Measurements from ENCODE around the gene ROR2.
"Not testable (repeated sequence)": the region's sequence is repeated elsewhere in the genome, so short reads cannot be mapped to it uniquely, and the experiment has no call there.

The ROR2 gene

GRCh38 chr9:91949946-91950664 is at the start of gene ROR2:
Gene ROR2, minus strand, starts transcription at chr9:91950228.
- DNase-seq (ENCODE audit: low read depth): no peak

DNA sequence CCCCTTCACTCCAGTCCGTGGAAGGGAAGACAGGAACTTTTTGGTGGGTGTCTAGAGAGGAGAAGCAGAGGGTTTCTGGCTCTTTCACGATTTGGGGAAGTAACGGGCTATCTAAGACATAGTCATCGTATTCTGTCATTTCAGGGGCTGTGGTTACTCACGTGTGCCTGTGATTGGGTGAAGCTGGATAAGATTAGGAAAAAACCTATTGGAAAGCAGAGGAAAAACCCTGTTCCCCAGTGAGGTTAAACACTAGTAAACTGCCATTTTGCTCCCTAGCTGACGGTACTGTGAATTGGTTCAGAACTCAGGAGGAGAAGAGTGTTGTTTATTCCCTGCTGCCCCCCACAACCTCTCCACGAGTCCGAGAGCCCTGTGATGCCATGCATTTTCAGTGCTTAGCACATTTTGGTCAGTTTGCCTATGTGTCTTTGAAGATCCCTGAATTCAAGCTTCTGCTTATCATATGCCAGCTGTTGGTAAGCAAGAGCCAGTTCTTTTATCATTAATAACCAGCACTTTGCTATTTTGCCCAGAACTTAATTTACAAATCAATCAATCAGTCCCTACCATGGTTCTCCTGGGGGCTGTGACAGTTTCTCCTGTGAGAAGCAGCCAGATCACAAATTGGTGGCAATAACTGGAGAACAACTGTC is 45.1 kb upstream of the ROR2 start:
- DNase-seq (ENCODE audit: low read depth): no peak

- no peak for DNase-seq (ENCODE audit: low read depth)
These were observed 44.4 kb upstream of the ROR2 start for GRCh38 chr9:91994422-91994821.

DNA sequence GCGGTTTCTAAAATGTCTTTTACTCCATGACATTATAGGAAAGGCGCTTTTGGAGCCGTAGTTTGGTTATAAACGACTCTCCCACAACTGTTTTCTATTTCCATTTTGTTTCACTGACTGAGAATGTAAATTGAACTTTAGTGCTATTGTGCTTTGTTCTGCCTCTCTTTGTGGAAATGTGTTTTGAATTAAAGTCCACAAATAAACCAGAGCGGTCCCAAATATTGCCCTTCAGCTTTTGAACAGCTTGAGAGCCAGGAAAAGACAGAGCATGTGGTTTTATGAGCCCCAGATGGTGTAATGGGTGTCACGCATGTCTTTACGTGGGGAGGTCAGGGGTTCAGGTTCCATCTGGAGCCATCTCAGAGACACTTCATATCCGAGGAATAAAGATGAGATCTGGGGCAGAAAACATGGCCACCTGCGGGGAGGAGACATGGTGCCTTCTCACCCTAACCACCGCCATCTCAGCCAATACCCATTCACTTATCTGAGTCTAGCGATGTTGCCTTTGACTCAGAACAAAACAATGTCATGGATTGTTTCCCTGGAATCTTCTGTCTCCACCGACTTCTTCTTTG is 42.5 kb upstream of the ROR2 start:
- DNase-seq (ENCODE audit: low read depth): peak; percentile 95

DNA sequence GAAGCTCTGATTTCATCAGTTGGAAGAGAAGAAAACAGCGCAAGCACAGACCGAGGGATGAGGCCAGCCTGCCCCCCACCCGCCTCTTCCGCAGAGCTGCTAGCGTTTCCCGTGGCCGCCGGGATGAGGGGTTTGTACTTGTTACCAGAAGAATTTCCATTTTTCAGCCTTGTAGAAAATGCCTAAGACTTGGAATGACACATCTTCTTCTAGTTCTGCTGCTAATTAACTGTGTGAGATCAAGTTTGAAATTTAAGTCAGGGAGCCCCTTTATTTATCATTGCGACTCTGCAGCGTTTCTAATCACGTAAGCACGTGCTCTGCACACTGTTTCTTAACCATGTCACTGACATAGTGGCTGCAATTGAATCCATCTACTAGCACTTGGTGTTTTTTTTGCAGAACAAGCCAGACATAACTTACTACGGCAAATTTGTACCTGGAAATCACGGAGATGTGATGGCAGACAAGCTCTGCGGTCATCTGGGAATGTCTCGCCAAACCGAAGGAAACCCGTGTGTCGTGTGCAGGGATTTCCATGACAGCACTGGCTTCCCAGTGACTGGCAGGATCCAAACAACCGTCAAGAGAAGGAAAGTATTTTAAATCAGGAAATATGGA is 41.8 kb upstream of the ROR2 start:
- no peak for DNase-seq (ENCODE audit: low read depth)

GRCh38 chr9:91986248-91986647 is 36.2 kb upstream of the ROR2 start:
- DNase-seq (ENCODE audit: low read depth): no peak

GRCh38 chr9:91985692-91986091 is 35.7 kb upstream of the ROR2 start:
- no peak for DNase-seq (ENCODE audit: low read depth)

DNA sequence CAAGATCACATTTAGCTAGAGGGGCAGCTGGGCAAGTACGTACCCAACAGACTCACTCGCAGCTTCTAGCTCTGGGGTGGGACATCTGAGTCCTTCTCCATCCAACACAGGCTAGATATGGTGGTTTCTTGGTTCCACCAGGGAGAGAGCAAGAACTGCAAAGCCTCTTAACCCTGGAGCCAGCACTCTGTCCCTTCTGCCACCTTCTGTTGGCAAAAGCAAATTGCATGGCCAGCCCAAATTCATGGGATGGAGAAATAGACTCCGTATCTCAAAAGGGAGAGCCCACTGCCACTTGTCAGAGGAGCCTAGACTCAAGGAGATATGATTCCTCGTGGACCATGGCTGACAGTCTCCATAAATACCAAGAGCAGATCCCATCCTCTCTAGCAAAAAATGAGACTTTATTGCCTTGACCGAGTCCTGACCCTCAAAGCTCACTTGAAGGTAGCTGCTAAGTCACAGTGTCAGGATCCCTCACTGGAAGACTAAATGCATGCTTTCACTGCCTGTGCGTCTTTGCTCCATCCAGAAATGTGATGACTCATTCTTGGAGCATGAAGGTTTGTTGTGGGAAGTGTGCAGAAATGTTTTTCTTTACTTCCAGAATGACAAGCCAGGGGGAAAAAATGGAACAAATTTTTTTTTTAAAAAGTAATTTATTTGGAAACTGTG is 28.8 kb upstream of the ROR2 start:
- DNase-seq (ENCODE audit: low read depth): peak; percentile 78

- not testable (repeated sequence) for DNase-seq (ENCODE audit: low read depth)
These were observed 25.2 kb upstream of the ROR2 start for GRCh38 chr9:91975254-91975653.

GRCh38 chr9:91972711-91973110 is 22.7 kb upstream of the ROR2 start:
- no peak for DNase-seq (ENCODE audit: low read depth)

GRCh38 chr9:91972076-91972626 is 22.1 kb upstream of the ROR2 start:
- no peak for DNase-seq (ENCODE audit: low read depth)

DNA sequence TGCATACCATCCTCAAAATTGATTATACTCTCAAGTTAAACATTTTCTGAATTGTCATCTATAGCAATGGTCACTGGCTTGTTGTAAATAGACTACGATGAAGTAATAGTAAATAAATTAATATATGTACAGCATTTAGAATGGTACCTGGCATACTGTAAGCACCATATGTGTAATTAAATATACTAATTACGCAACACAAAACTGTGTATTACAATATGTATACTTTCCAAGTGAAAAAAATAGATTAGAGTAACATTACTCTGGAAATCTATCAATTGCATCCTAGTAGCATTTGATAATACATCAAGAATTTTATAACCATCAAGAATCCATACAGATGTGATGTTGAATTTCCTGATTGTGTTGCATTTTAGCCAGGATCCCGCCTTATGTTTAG is 17.2 kb upstream of the ROR2 start:
- no peak for DNase-seq (ENCODE audit: low read depth)

DNA sequence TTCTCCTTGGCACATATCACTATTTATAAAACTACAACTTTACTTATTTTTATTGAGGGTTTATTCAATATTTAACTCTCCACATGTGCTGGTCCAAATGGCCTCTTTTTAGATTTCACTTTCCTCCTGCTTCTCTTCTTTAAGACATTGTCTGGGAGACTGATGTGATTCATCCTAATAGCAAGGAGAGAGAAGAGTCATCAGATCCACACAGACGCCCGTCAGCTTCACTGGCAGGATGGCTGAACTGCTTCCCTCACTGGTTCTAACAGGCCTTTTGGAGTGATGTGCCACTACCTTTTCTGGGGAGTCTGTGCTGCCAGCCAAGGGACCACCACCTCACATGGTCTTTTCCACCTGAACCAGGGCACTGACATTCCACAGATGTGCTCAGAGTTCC is 16.5 kb upstream of the ROR2 start:
- DNase-seq (ENCODE audit: low read depth): no peak

DNA sequence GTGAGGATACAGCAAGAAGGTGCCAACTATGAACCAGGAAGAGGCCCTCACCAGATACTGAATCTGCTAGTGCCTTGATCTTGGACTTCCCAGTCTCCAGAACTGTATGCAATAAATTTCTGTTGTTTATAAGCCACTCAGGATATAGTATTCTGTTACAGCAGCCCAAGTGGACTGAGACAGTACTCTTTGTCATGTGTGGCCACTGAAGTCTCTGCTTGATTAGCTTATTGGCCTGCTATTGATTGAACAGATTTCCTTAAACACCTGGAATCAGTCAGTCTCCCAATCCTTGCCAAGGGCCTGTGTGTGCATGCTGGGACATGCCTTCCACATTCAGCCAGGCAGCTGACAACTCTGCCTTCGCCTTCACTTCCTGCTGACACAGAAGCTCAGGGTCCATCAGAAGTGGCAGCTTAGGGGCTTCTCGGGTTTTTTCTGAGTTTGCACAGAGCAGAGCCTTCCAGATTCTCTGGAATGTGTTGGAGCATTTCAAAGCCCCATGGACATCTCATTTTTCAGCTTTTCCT is 13.7 kb upstream of the ROR2 start:
- DNase-seq (ENCODE audit: low read depth): no peak

- no peak for DNase-seq (ENCODE audit: low read depth)
These were observed 10.3 kb upstream of the ROR2 start for GRCh38 chr9:91960367-91960766.

GRCh38 chr9:91958174-91958573 is 8.1 kb upstream of the ROR2 start:
- DNase-seq (ENCODE audit: low read depth): no peak

GRCh38 chr9:91954841-91955471 is 4.9 kb upstream of the ROR2 start:
- DNase-seq (ENCODE audit: low read depth): peak; percentile 59

DNA sequence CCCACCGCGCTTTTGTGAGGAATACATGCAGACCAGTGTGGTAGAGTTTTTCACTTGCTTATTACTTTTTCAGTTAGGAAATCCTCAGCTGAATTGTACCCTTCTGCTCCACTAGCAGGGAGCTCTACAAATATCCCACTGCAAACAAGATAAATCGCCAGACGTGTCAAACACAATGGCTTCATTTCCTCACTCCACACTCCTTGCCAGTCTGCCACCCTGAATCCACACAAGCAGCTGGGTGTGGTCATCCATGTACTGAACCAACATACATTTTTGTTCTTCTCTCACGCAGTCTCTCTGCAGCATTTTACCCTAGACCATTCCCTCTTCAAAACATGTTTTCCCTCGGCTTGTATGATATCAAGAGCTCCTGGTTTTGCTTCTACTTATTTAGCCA is 3.7 kb upstream of the ROR2 start:
- DNase-seq (ENCODE audit: low read depth): no peak

- DNase-seq (ENCODE audit: low read depth): no peak
These were observed 2.0 kb upstream of the ROR2 start for GRCh38 chr9:91951944-91952520.

GRCh38 chr9:91949392-91949945 is 559 bp downstream of the ROR2 start:
- DNase-seq (ENCODE audit: low read depth): no peak

Data from GM04504 (cell line).